ENCODE data around the gene SORCS2. TPM values are rescaled to one million over a fixed set of nuclear protein-coding genes. Genes with fewer than 3 reads are reported as not detected.

SORCS2 gene
- total and polyA plus RNA-seq, 2 of the 4 experiments (the other 2 are of a cell fraction): 0.36 to 0.62 TPM

- dilution Hi-C loops (cut with HindIII; ENCODE audit: low sequenced_read_pairs, unreplicated experiment) (no loop called here), in situ Hi-C loops (cut with MboI; ENCODE audit: low sequenced_read_pairs) (no loop called here), intact Hi-C loops (cut with micrococcal nuclease) (no loop called here)
- Histone ChIP-seq H2BK5ac (ENCODE audit: low read depth, low read length, poor library complexity, severe bottlenecking) (no peak overlapping the region), H3K9me3 (ENCODE audit: control insufficient read depth, insufficient read depth, low read length) (peaks cover 3% of the 10 kb centered on the region; the same call in 1 of the 2 replicates), H2AK5ac (ENCODE audit: low read depth, low read length) (no peak overlapping the region), H4K5ac (ENCODE audit: low read depth, low read length) (no peak overlapping the region), H3K79me1 (ENCODE audit: low read depth in 1 of 2, low read length in 2 of 2) (no peaks in the 10 kb centered on the region), H3K9me1 (ENCODE audit: insufficient read depth, low read length) (no peaks in the 10 kb centered on the region), H3K27me3 (ENCODE audit: control insufficient read depth, insufficient read depth, low read length) (peaks cover 36% of the 10 kb centered on the region), H2BK15ac (ENCODE audit: low read depth, low read length) (no peak overlapping the region), H4K20me1 (ENCODE audit: insufficient read depth, low read length) (no peaks in the 10 kb centered on the region), H3K4ac (ENCODE audit: low read depth, low read length) (no peak overlapping the region), H4K8ac (ENCODE audit: low read depth in 2 of 2, low read length in 2 of 2) (no peak overlapping the region), H2BK120ac (ENCODE audit: low read depth, low read length) (no peak overlapping the region), H3K36me3 (ENCODE audit: control insufficient read depth, insufficient read depth, low read length) (no peaks in the 10 kb centered on the region), H3K23ac (ENCODE audit: low read depth, low read length) (no peak overlapping the region), H3K56ac (ENCODE audit: extremely low read depth, insufficient read depth, low read length) (no peak overlapping the region), H2AFZ (replicated peaks; ENCODE audit: low read length, poor library complexity) (no peak overlapping the region), H3K27ac (ENCODE audit: insufficient read depth, low read length) (no peak overlapping the region), H3K9ac (ENCODE audit: low read depth, low read length) (no peak overlapping the region), H3K4me1 (ENCODE audit: control insufficient read depth, insufficient read depth, low read length) (no peaks in the 10 kb centered on the region), H2AK9ac (replicated peaks; ENCODE audit: low read depth, low read length, poor library complexity) (no peak overlapping the region), H3K18ac (ENCODE audit: low read depth, low read length) (no peak overlapping the region), H3K4me2 (ENCODE audit: low read depth, low read length) (no peak overlapping the region), H2BK20ac (ENCODE audit: low read depth, low read length) (no peak overlapping the region), H4K91ac (ENCODE audit: insufficient read depth, low read depth, low read length) (no peak overlapping the region), H3K4me3 (ENCODE audit: insufficient read depth, low read depth, low read length) (no peak overlapping the region), H3K14ac (replicated peaks; ENCODE audit: low read depth, low read length) (no peak overlapping the region)
- POLR2A ChIA-PET (ENCODE audit: unreplicated experiment): no interaction called here
- DNase-seq: no peak
- no peak for ATAC-seq (ENCODE audit: low read depth)
- CTCF ChIA-PET: no interaction called here
- TF ChIP-seq NFE2L2 (IDR thresholded peaks at IDR 0.05; ENCODE audit: low read depth, low read length) (no peak), USF2 (IDR thresholded peaks at IDR 0.05; ENCODE audit: low read depth, low read length) (no peak), RAD21 (IDR thresholded peaks at IDR 0.05; ENCODE audit: low read length) (no peak), MAZ (IDR thresholded peaks at IDR 0.05; ENCODE audit: borderline replicate concordance, low read depth, low read length) (no peak), FOS (IDR thresholded peaks at IDR 0.05; ENCODE audit: low read depth, low read length) (no peak)
- BruUV-seq (replicated peaks): no TSS peak
- 70% methylated on average over 2 of the region's 21 CpGs; no CpG with 5 or more reads in 1 of the 2 experiments for WGBS, 2 experiments (ENCODE audit: extremely low coverage in 2 of 2, insufficient read length in 1 of 2)
Measured at GRCh38 chr4:7593646-7594412, 401.5 kb downstream of the SORCS2 start.
